Measurements from ENCODE around the gene TMED1. TPM values are rescaled to one million over a fixed set of nuclear protein-coding genes. Genes with fewer than 3 reads are reported as not detected.

TMED1 gene
- total and polyA plus RNA-seq, 2 of the 4 experiments (the other 2 are of a cell fraction): 37.6 to 41.4 TPM

DNA sequence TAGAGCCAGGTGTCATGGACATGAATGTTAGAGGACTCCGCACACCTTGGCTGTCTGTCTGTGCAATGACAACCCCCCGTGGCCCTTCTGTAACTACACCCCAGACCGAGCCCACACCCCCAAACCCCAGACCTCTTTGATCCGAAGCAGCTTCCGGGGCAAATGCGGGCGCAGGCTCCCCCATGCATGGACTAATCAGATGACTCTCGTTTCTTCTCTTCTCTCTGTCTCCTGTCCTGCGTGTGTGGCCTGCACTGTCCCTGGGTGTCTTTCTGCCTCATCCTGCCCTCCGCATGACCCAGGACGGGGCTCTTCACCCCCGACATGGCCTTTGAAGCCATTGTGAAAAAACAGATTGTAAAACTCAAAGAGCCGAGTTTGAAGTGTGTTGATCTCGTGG, 38.9 kb downstream of the TMED1 start:
- peaks cover 71% of the 10 kb centered on the region for H3K36me3 ChIP-seq (ENCODE audit: control insufficient read depth, insufficient read depth, low read length)
- H4K8ac ChIP-seq (ENCODE audit: low read depth in 2 of 2, low read length in 2 of 2): no peak overlapping the region
- no peaks in the 10 kb centered on the region; the same call in 1 of the 2 replicates for H3K9me1 ChIP-seq (ENCODE audit: insufficient read depth, low read length)
- BruUV-seq (replicated peaks): no TSS peak
- H3K79me1 ChIP-seq (ENCODE audit: low read depth in 1 of 2, low read length in 2 of 2): peaks cover 3 to 32% of the 10 kb centered on the region in 2 experiments; a peak in 2 of 4 replicates
- no peaks in the 10 kb centered on the region; the same call in 1 of the 2 replicates for H4K20me1 ChIP-seq (ENCODE audit: insufficient read depth, low read length)
- no peak overlapping the region for H2AK5ac ChIP-seq (ENCODE audit: low read depth, low read length)
- TF ChIP-seq RFX5 (IDR thresholded peaks at IDR 0.05; ENCODE audit: low read depth, low read length) (no peak), FOS (IDR thresholded peaks at IDR 0.05; ENCODE audit: low read depth, low read length) (no peak), BHLHE40 (IDR thresholded peaks at IDR 0.05; ENCODE audit: low read depth, low read length) (no peak), MAZ (IDR thresholded peaks at IDR 0.05; ENCODE audit: borderline replicate concordance, low read depth, low read length) (no peak), POLR2A (IDR thresholded peaks at IDR 0.05; ENCODE audit: low read depth, low read length) (no peak), CEBPB (IDR thresholded peaks at IDR 0.05; ENCODE audit: low read depth, low read length) (no peak), RCOR1 (IDR thresholded peaks at IDR 0.05; ENCODE audit: insufficient replicate concordance, low read length) (no peak), MXI1 (IDR thresholded peaks at IDR 0.05; ENCODE audit: borderline replicate concordance, low read depth, low read length) (no peak), RAD21 (IDR thresholded peaks at IDR 0.05; ENCODE audit: low read length) (no peak), SMC3 (IDR thresholded peaks at IDR 0.05; ENCODE audit: low read depth, low read length) (no peak), CTCF (conservative IDR thresholded peaks at IDR 0.05; ENCODE audit: low read depth, low read length) (no peak), MAFK (IDR thresholded peaks at IDR 0.05; ENCODE audit: low read depth, low read length) (no peak), CHD1 (IDR thresholded peaks at IDR 0.05; ENCODE audit: low read depth, low read length) (no peak)
- TF ChIP-seq, protein P1, sequence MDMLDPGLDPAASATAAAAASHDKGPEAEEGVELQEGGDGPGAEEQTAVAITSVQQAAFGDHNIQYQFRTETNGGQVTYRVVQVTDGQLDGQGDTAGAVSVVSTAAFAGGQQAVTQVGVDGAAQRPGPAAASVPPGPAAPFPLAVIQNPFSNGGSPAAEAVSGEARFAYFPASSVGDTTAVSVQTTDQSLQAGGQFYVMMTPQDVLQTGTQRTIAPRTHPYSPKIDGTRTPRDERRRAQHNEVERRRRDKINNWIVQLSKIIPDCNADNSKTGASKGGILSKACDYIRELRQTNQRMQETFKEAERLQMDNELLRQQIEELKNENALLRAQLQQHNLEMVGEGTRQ (IDR thresholded peaks at IDR 0.05; ENCODE audit: low read depth, low read length): no peak
- TF ChIP-seq, protein P2, sequence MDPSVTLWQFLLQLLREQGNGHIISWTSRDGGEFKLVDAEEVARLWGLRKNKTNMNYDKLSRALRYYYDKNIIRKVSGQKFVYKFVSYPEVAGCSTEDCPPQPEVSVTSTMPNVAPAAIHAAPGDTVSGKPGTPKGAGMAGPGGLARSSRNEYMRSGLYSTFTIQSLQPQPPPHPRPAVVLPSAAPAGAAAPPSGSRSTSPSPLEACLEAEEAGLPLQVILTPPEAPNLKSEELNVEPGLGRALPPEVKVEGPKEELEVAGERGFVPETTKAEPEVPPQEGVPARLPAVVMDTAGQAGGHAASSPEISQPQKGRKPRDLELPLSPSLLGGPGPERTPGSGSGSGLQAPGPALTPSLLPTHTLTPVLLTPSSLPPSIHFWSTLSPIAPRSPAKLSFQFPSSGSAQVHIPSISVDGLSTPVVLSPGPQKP (IDR thresholded peaks at IDR 0.05; ENCODE audit: borderline replicate concordance, low read depth, low read length): no peak
- H2BK120ac ChIP-seq (ENCODE audit: low read depth, low read length): no peak overlapping the region
- no peak overlapping the region for H2BK5ac ChIP-seq (ENCODE audit: low read depth, low read length, poor library complexity, severe bottlenecking)
- dilution Hi-C loops (cut with HindIII; ENCODE audit: low sequenced_read_pairs, unreplicated experiment): no loop called here
- ChIA-PET CTCF (no interaction called here), POLR2A (ENCODE audit: unreplicated experiment) (interaction anchor here (0.6 kb wide), 1 partner anchor 16 kb away, joined by 3 read pairs; no protein-coding TSS in a partner anchor)
- no peak overlapping the region for H2BK15ac ChIP-seq (ENCODE audit: low read depth, low read length)
- in situ Hi-C loops (cut with MboI; ENCODE audit: low sequenced_read_pairs): no loop called here
- H3K27ac ChIP-seq (ENCODE audit: insufficient read depth, low read length): no peak overlapping the region
- H2AK9ac ChIP-seq (replicated peaks; ENCODE audit: low read depth, low read length, poor library complexity): no peak overlapping the region
- WGBS, 2 experiments (ENCODE audit: extremely low coverage in 2 of 2, insufficient read length in 1 of 2): 90% methylated on average over 10 of the region's 14 CpGs; no CpG with 5 or more reads in 1 of the 2 experiments
- H3K27me3 ChIP-seq (ENCODE audit: control insufficient read depth, insufficient read depth, low read length): no peaks in the 10 kb centered on the region
- H2AFZ ChIP-seq (replicated peaks; ENCODE audit: low read length, poor library complexity): no peak overlapping the region
- no peak for DNase-seq
- H3K56ac ChIP-seq (ENCODE audit: extremely low read depth, insufficient read depth, low read length): no peak overlapping the region
- intact Hi-C loops (cut with micrococcal nuclease): no loop called here
- ATAC-seq (ENCODE audit: low read depth): no peak
- H2BK20ac ChIP-seq (ENCODE audit: low read depth, low read length): no peak overlapping the region
- no peaks in the 10 kb centered on the region; the same call in 1 of the 2 replicates for H3K4me1 ChIP-seq (ENCODE audit: control insufficient read depth, insufficient read depth, low read length)
- H3K14ac ChIP-seq (replicated peaks; ENCODE audit: low read depth, low read length): no peak overlapping the region
- H4K91ac ChIP-seq (ENCODE audit: insufficient read depth, low read depth, low read length): no peak overlapping the region
- no peak overlapping the region for H3K4me3 ChIP-seq (ENCODE audit: insufficient read depth, low read depth, low read length)
- no peaks in the 10 kb centered on the region for H3K9me3 ChIP-seq (ENCODE audit: control insufficient read depth, insufficient read depth, low read length)
- no peak overlapping the region for H3K23ac ChIP-seq (ENCODE audit: low read depth, low read length)
- H3K18ac ChIP-seq (ENCODE audit: low read depth, low read length): no peak overlapping the region
- H4K5ac ChIP-seq (ENCODE audit: low read depth, low read length): no peak overlapping the region
- H3K9ac ChIP-seq (ENCODE audit: low read depth, low read length): no peak overlapping the region
- H3K4ac ChIP-seq (ENCODE audit: low read depth, low read length): no peak overlapping the region
- H3K4me2 ChIP-seq (ENCODE audit: low read depth, low read length): no peak overlapping the region
